ENCODE data around the gene KCNC4.

DNA sequence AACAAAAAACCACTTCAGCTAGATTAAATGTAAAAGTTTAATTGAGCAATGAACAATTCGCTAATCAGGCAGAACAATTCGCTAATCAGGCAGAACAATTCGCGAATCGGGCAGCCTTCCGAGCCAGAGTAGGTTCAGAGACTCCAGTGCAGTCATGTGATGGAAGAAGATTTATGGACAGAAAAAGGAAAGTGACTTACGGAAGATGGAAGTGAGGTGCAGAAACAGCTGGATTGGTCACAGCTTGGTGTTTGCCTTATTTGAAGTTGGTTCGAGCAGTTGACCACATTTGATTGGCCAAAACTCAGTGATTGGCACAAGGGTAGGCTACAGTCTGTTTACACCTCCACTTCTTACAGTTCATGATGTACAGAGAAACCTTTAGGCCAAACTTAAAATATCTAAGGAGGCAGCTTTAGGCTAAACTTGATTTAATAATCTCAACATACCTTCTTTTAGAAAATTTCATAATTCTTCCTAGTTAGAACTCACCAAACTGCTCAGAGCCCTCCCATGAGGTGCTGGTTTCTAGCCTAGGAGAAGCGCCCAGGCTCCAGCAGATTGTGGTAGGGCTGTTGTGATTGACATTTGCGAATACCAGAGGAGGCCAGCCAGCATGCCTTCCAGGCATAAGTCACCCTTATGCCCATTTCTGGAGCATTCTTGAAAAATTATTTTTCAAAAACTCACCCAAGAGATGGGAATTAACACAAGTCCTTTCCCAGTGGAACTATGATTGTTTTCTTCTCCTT, 22.8 kb upstream of the KCNC4 start:
- TF ChIP-seq, protein P1, sequence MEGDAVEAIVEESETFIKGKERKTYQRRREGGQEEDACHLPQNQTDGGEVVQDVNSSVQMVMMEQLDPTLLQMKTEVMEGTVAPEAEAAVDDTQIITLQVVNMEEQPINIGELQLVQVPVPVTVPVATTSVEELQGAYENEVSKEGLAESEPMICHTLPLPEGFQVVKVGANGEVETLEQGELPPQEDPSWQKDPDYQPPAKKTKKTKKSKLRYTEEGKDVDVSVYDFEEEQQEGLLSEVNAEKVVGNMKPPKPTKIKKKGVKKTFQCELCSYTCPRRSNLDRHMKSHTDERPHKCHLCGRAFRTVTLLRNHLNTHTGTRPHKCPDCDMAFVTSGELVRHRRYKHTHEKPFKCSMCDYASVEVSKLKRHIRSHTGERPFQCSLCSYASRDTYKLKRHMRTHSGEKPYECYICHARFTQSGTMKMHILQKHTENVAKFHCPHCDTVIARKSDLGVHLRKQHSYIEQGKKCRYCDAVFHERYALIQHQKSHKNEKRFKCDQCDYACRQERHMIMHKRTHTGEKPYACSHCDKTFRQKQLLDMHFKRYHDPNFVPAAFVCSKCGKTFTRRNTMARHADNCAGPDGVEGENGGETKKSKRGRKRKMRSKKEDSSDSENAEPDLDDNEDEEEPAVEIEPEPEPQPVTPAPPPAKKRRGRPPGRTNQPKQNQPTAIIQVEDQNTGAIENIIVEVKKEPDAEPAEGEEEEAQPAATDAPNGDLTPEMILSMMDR (conservative IDR thresholded peaks at IDR 0.05 in 1 of 2, IDR thresholded peaks at IDR 0.05 in 1 of 2; ENCODE audit: extremely low read depth in 1 of 2, insufficient read depth in 1 of 2, low read depth in 1 of 2, low read length in 2 of 2), result no peak
- no peak for TF ChIP-seq EZH2 (IDR thresholded peaks at IDR 0.05; ENCODE audit: borderline replicate concordance, low read length)

All from mammary epithelial cell (primary cell).